ENCODE data around the gene TRIM13. TPM values are rescaled to one million over a fixed set of nuclear protein-coding genes. Genes with fewer than 3 reads are reported as not detected.

The TRIM13 gene
- polyA plus RNA-seq, 1 experiment: 33.3 TPM

- no peak for DNase-seq (ENCODE audit: low read depth, low spot score)
- Histone ChIP-seq H3K4me3 (ENCODE audit: low read depth, low read length) (no peak overlapping the region), H3K9me3 (ENCODE audit: control insufficient read depth, insufficient read depth, low read length) (no peaks in the 10 kb centered on the region), H3K27me3 (ENCODE audit: control insufficient read depth, insufficient read depth, low read length) (no peaks in the 10 kb centered on the region), H3K27ac (ENCODE audit: low read depth, low read length) (no peak overlapping the region)
- POLR2A ChIA-PET: interaction anchor here (1.1 to 1.6 kb wide), 2 partner anchors 17 to 67 kb away, joined by 4 to 12 read pairs; no protein-coding TSS in a partner anchor
- CTCF ChIA-PET: interaction anchor here (0.7 to 1.5 kb wide), 2 partner anchors 17 to 345 kb away, joined by 3 to 5 read pairs; partner anchors contain the start of gene TRIM13
- TF ChIP-seq CTCF (IDR thresholded peaks at IDR 0.05; ENCODE audit: low read depth, low read length): no peak
Observed at GRCh38 chr13:50014386-50014785, 17.5 kb downstream of the TRIM13 start.

- no peak within 1 kb of the TSS for H3K4me3 ChIP-seq (ENCODE audit: low read depth, low read length)
- no peak within 1 kb of the TSS for H3K27ac ChIP-seq (ENCODE audit: low read depth, low read length)
- no peak for DNase-seq (ENCODE audit: low read depth, low spot score)
- H3K9me3 ChIP-seq (ENCODE audit: control insufficient read depth, insufficient read depth, low read length): no peaks in the 10 kb centered on the region
- ChIA-PET CTCF (interaction anchor here (0.6 to 0.7 kb wide), 2 partner anchors 75 to 346 kb away, joined by 3 read pairs; no protein-coding TSS in a partner anchor), POLR2A (interaction anchor here (1.1 kb wide), 1 partner anchor 67 kb away, joined by 4 read pairs; no protein-coding TSS in a partner anchor)
- H3K27me3 ChIP-seq (ENCODE audit: control insufficient read depth, insufficient read depth, low read length): no peaks in the 10 kb centered on the region
- TF ChIP-seq CTCF (IDR thresholded peaks at IDR 0.05; ENCODE audit: low read depth, low read length): no peak
Observed at GRCh38 chr13:50015258-50015657, 18.4 kb downstream of the TRIM13 start, which contains the start of gene KCNRG. Gene KCNRG, plus strand, starts transcription at chr13:50015444. Its CDS starts 50 bp downstream, at chr13:50015494.

DNA sequence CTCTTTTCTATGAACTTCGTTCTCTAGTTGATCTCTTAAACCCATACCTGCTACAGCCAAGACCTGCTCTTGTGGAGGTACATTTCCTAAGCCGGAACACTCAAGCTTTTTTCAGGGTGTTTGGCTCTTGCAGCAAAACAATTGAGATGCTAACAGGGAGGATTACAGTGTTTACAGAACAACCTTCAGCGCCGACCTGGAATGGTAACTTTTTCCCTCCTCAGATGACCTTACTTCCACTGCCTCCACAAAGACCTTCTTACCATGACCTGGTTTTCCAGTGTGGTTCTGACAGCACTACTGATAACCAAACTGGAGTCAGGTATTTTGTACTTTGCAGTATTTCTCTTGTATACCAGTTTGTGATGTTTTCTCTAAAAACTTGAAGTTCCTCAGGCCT is 18.9 kb downstream of the TRIM13 start:
- POLR2A ChIA-PET: interaction anchor here (1.1 kb wide), 1 partner anchor 66 kb away, joined by 4 read pairs; no protein-coding TSS in a partner anchor
- Histone ChIP-seq H3K27ac (ENCODE audit: low read depth, low read length) (no peak overlapping the region), H3K9me3 (ENCODE audit: control insufficient read depth, insufficient read depth, low read length) (no peaks in the 10 kb centered on the region), H3K27me3 (ENCODE audit: control insufficient read depth, insufficient read depth, low read length) (no peaks in the 10 kb centered on the region), H3K4me3 (ENCODE audit: low read depth, low read length) (no peak overlapping the region)
- CTCF ChIA-PET: no interaction called here
- no peak for DNase-seq (ENCODE audit: low read depth, low spot score)
- TF ChIP-seq CTCF (IDR thresholded peaks at IDR 0.05; ENCODE audit: low read depth, low read length): no peak

DNA sequence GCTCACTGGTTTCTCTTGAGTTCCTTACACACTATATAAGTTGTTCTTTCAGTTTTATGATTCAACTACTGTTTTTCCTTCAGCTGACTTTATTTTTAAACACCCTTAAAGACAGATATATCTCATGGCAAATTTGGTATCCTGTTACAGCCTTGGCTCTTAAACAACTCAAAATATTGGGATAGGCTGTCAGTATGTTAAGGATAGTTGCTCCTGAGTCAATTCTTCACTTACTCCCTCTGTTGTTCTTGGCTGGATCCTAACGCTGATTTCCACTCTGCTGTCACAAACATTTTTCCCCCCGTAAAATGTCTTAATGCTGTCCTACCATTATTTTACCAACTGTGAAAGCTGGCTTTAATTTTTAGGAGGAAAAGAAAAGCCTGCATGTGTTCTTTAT is 19.6 kb downstream of the TRIM13 start:
- Histone ChIP-seq H3K27ac (ENCODE audit: low read depth, low read length) (no peak overlapping the region), H3K9me3 (ENCODE audit: control insufficient read depth, insufficient read depth, low read length) (no peaks in the 10 kb centered on the region), H3K27me3 (ENCODE audit: control insufficient read depth, insufficient read depth, low read length) (no peaks in the 10 kb centered on the region), H3K4me3 (ENCODE audit: low read depth, low read length) (no peak overlapping the region)
- DNase-seq (ENCODE audit: low read depth, low spot score): no peak
- ChIA-PET POLR2A (no interaction called here), CTCF (interaction anchor here (0.6 to 0.7 kb wide), 2 partner anchors 25 to 783 kb away, joined by 3 to 4 read pairs; no protein-coding TSS in a partner anchor)
- no peak for TF ChIP-seq CTCF (IDR thresholded peaks at IDR 0.05; ENCODE audit: low read depth, low read length)

DNA sequence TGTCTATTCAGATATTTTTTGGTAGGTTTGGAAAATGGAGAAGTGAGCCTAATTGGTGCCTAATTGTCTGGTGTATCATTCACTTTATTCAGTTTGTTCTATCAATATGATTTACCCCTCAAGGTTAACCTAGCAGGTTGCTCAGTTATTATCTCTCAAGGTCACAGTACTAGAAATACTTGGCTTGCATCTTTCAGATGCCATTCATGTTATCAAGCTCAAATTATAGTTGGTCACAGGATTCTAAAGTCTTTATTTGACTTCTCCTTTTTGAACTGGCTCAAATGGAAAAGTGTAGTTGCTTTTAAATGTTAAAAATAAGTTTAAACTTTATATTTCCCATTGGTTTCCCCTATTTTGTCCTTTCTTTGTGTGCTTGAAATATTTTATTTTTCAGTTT is 21.0 kb downstream of the TRIM13 start:
- no peak overlapping the region for H3K4me3 ChIP-seq (ENCODE audit: low read depth, low read length)
- no peak for TF ChIP-seq CTCF (IDR thresholded peaks at IDR 0.05; ENCODE audit: low read depth, low read length)
- DNase-seq (ENCODE audit: low read depth, low spot score): no peak
- no peak overlapping the region for H3K27ac ChIP-seq (ENCODE audit: low read depth, low read length)
- CTCF ChIA-PET: interaction anchor here (1.4 to 1.6 kb wide), 2 partner anchors 20 to 81 kb away, joined by 3 to 6 read pairs; partner anchors contain the start of gene SPRYD7
- POLR2A ChIA-PET: interaction anchor here (1.4 kb wide), 1 partner anchor 21 kb away, joined by 3 read pairs; the partner anchor contains the start of gene TRIM13
- H3K9me3 ChIP-seq (ENCODE audit: control insufficient read depth, insufficient read depth, low read length): no peaks in the 10 kb centered on the region
- no peaks in the 10 kb centered on the region for H3K27me3 ChIP-seq (ENCODE audit: control insufficient read depth, insufficient read depth, low read length)

Measured in AG04450 (cell line).